MCF 10A (cell line): Measurements from ENCODE around the gene PRKAB1. TPM values are rescaled to one million over a fixed set of nuclear protein-coding genes. Genes with fewer than 3 reads are reported as not detected.

Source experiments
- BruUV-seq: library from RNA; stranded (reverse); fragments of 400-500 nt; replicated peaks from 2 replicates; lab custom pipeline; 2021; lab: Mats Ljungman, UMichigan
- CTCF ChIA-PET: fragments of 300-600 bp; sonication (Branson Sonifier 250); formaldehyde crosslinking; extraction: SDS; loops from one replicate; lab custom pipeline; 2021; ENCODE audit warnings: antibody characterized with exemption, inconsistent platforms; lab: Yijun Ruan, JAX
- POLR2A ChIA-PET: fragments of 300-600, 350-650 bp; sonication (Branson Sonifier 250); formaldehyde crosslinking; extraction: SDS; loops from one replicate; lab custom pipeline; 2020; ENCODE audit warnings: antibody characterized with exemption, inconsistent platforms; lab: Yijun Ruan, JAX
- DNase-seq: peaks from one replicate; pipeline ENCODE4 v3.0.0-alpha.2; 2018; ENCODE audit not compliant: unreplicated experiment
- H3K27ac Mint-ChIP-seq: one replicate; pipeline ENCODE4 v1.8.0; 2022; ENCODE audit warnings: mild to moderate bottlenecking, low read depth, mixed read lengths; ENCODE audit not compliant: unreplicated experiment
- H3K27me3 Mint-ChIP-seq: one replicate; pipeline ENCODE4 v1.8.0; 2022; ENCODE audit warnings: mixed read lengths; ENCODE audit not compliant: insufficient read depth, unreplicated experiment
- H3K36me3 Mint-ChIP-seq: one replicate; pipeline ENCODE4 v1.8.0; 2022; ENCODE audit warnings: mild to moderate bottlenecking, moderate library complexity, mixed read lengths; ENCODE audit not compliant: insufficient read depth, unreplicated experiment
- H3K4me1 Mint-ChIP-seq: one replicate; pipeline ENCODE4 v1.8.0; 2022; ENCODE audit warnings: mixed read lengths; ENCODE audit not compliant: insufficient read depth, unreplicated experiment
- H3K4me3 Mint-ChIP-seq: one replicate; pipeline ENCODE4 v1.8.0; 2022; ENCODE audit warnings: mild to moderate bottlenecking, moderate library complexity, mixed read lengths; ENCODE audit not compliant: unreplicated experiment
- H3K9me3 Mint-ChIP-seq: one replicate; pipeline ENCODE4 v1.8.0; 2022; ENCODE audit warnings: mixed read lengths; ENCODE audit not compliant: unreplicated experiment
- CTCF ChIP-seq: fragments of 200-600 bp; IDR thresholded peaks from one replicate; pipeline ENCODE4 v1.8.0; 2022; ENCODE audit warnings: antibody characterized with exemption, mild to moderate bottlenecking; ENCODE audit not compliant: unreplicated experiment
- intact Hi-C: fragments of 100-400 bp; cut with micrococcal nuclease; formaldehyde crosslinking; loops from 2 replicates; pipeline ENCODE4 v1.14.1; 2022
- total RNA-seq: library from RNA; stranded (reverse); gene quantifications from 2 replicates; pipeline ENCODE4 v1.2.3, GENCODE V29; 2022

The PRKAB1 gene
- total RNA-seq, 1 experiment from 2014 or later = 27.2 TPM

GRCh38 chr12:119673634-119674033, 5.7 kb downstream of the PRKAB1 start:
- CTCF ChIA-PET = interaction anchor here (0.5 to 0.7 kb wide), 2 partner anchors 86 to 1298 kb away, joined by 3 read pairs; no protein-coding TSS in a partner anchor
- no TSS peak for BruUV-seq
- peaks cover 11% of the 10 kb centered on the region for H3K4me1 Mint-ChIP-seq
- H3K9me3 Mint-ChIP-seq = no peaks in the 10 kb centered on the region
- TF ChIP-seq CTCF = no peak
- POLR2A ChIA-PET = interaction anchor here (1.2 kb wide), 1 partner anchor 1301 kb away, joined by 3 read pairs; the partner anchor contains the start of gene TAOK3
- no peak overlapping the region for H3K4me3 Mint-ChIP-seq
- no peak for DNase-seq
- intact Hi-C loops = no loop called here
- no peaks in the 10 kb centered on the region for H3K27me3 Mint-ChIP-seq
- H3K36me3 Mint-ChIP-seq = peaks cover 88% of the 10 kb centered on the region
- H3K27ac Mint-ChIP-seq = no peak overlapping the region

GRCh38 chr12:119674560-119674959, 6.6 kb downstream of the PRKAB1 start:
- Mint-ChIP-seq H3K4me1 (peaks cover 11% of the 10 kb centered on the region), H3K9me3 (no peaks in the 10 kb centered on the region), H3K4me3 (no peak overlapping the region), H3K36me3 (peaks cover 94% of the 10 kb centered on the region), H3K27ac (no peak overlapping the region), H3K27me3 (no peaks in the 10 kb centered on the region)
- no peak for TF ChIP-seq CTCF
- BruUV-seq = no TSS peak
- ChIA-PET CTCF (no interaction called here), POLR2A (interaction anchor here (0.7 to 1.2 kb wide), 2 partner anchors 211 to 1302 kb away, joined by 3 to 4 read pairs; partner anchors contain the start of gene TAOK3)
- intact Hi-C loops = no loop called here
- no peak for DNase-seq

- no peak for TF ChIP-seq CTCF
- ChIA-PET POLR2A (no interaction called here), CTCF (interaction anchor here (4.2 kb wide), 1 partner anchor 8 kb away, joined by 27 read pairs; the partner anchor contains the start of gene PRKAB1)
- Mint-ChIP-seq H3K4me3 (no peak overlapping the region), H3K4me1 (peaks cover 3% of the 10 kb centered on the region), H3K9me3 (no peaks in the 10 kb centered on the region), H3K27me3 (no peaks in the 10 kb centered on the region), H3K36me3 (peaks cover 97% of the 10 kb centered on the region), H3K27ac (no peak overlapping the region)
- intact Hi-C loops = no loop called here
- DNase-seq = no peak
- BruUV-seq = no TSS peak
Observed at GRCh38 chr12:119676022-119676421, 8.1 kb downstream of the PRKAB1 start.

- intact Hi-C loops = no loop called here
- POLR2A ChIA-PET = no interaction called here
- DNase-seq = no peak
- Mint-ChIP-seq H3K36me3 (peaks cover 93% of the 10 kb centered on the region), H3K27ac (no peak overlapping the region), H3K4me1 (no peaks in the 10 kb centered on the region), H3K27me3 (no peaks in the 10 kb centered on the region), H3K4me3 (no peak overlapping the region), H3K9me3 (no peaks in the 10 kb centered on the region)
- CTCF ChIA-PET = interaction anchor here (0.6 to 4.2 kb wide), 4 partner anchors 8 to 539 kb away, joined by 3 to 27 read pairs (median 4); partner anchors contain the start of gene PRKAB1
- no peak for TF ChIP-seq CTCF
- no TSS peak for BruUV-seq
Observed at GRCh38 chr12:119676573-119676972, 8.6 kb downstream of the PRKAB1 start.
